Measurements from ENCODE around the gene NCKAP5L.
A peak's percentile ranks its signal among the peaks of the same experiment; 100 is the strongest.

NCKAP5L gene

DNA sequence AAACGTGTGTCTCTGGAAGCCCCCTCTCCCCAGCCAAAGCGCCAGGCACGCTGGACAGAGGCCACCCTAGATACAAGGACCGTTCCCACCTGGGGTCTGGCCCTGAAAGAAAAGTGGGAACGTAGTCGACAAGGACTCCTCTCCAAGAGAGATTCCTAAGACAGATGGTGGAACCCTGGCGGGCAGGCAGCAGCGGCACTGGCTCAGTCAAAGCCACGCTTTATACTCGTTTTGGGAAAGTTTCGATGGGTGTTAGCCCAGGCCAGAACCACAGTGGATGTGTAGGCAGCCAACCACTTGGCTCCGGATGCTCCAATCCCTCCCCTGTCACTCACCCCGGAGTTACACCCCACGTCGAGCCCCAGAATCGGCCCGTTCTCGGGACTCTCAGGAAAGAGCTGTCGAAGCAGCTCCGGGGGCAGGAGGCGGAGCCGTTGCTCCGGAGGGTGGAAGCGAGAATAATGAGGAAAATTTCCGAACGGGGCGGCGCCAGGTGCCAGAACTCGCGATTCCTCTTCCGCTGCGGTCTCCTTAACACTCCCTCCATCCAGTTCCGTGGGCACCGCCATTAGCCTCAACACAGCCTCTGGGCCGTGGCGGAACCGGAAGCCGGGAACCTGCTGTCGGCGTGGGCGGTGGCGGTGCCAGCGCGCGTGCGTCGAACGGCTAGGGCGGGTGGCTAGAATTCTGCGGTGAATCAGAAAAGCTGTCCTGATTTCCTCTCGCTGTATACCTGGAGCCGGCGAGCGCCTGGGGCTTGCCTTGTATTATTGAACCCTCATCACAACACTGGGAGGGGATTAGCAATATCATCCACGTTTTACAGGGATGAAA, 14.5 kb upstream of the NCKAP5L start, which contains the start of gene BCDIN3D:
Gene BCDIN3D, minus strand, starts transcription at position 588 of the 834 bp plus-strand sequence. Its CDS starts 19 bp downstream, at position 569.
- TF ChIP-seq, protein P1, sequence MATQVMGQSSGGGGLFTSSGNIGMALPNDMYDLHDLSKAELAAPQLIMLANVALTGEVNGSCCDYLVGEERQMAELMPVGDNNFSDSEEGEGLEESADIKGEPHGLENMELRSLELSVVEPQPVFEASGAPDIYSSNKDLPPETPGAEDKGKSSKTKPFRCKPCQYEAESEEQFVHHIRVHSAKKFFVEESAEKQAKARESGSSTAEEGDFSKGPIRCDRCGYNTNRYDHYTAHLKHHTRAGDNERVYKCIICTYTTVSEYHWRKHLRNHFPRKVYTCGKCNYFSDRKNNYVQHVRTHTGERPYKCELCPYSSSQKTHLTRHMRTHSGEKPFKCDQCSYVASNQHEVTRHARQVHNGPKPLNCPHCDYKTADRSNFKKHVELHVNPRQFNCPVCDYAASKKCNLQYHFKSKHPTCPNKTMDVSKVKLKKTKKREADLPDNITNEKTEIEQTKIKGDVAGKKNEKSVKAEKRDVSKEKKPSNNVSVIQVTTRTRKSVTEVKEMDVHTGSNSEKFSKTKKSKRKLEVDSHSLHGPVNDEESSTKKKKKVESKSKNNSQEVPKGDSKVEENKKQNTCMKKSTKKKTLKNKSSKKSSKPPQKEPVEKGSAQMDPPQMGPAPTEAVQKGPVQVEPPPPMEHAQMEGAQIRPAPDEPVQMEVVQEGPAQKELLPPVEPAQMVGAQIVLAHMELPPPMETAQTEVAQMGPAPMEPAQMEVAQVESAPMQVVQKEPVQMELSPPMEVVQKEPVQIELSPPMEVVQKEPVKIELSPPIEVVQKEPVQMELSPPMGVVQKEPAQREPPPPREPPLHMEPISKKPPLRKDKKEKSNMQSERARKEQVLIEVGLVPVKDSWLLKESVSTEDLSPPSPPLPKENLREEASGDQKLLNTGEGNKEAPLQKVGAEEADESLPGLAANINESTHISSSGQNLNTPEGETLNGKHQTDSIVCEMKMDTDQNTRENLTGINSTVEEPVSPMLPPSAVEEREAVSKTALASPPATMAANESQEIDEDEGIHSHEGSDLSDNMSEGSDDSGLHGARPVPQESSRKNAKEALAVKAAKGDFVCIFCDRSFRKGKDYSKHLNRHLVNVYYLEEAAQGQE (IDR thresholded peaks at IDR 0.05; ENCODE audit: insufficient read depth in 1 of 2, low read depth in 2 of 2, low read length in 2 of 2), result peak in 1 of 2 experiments; percentile 71; a peak in 2 of 4 replicates
- peak; percentile 84 for TF ChIP-seq TAF1 (IDR thresholded peaks at IDR 0.05; ENCODE audit: borderline replicate concordance, insufficient read depth, low read length)
- TF ChIP-seq SIN3A (IDR thresholded peaks at IDR 0.05; ENCODE audit: borderline replicate concordance, insufficient read depth, low read length), result peak; percentile 57; the same call in 1 of the 2 replicates
- TF ChIP-seq FOXP2 (optimal IDR thresholded peaks at IDR 0.05; ENCODE audit: borderline replicate concordance, extremely low read depth, extremely low read length, insufficient read depth), result peak; percentile 48
- TF ChIP-seq POLR2AphosphoS5 (IDR thresholded peaks at IDR 0.05; ENCODE audit: low read depth, low read length), result peak; percentile 93

DNA sequence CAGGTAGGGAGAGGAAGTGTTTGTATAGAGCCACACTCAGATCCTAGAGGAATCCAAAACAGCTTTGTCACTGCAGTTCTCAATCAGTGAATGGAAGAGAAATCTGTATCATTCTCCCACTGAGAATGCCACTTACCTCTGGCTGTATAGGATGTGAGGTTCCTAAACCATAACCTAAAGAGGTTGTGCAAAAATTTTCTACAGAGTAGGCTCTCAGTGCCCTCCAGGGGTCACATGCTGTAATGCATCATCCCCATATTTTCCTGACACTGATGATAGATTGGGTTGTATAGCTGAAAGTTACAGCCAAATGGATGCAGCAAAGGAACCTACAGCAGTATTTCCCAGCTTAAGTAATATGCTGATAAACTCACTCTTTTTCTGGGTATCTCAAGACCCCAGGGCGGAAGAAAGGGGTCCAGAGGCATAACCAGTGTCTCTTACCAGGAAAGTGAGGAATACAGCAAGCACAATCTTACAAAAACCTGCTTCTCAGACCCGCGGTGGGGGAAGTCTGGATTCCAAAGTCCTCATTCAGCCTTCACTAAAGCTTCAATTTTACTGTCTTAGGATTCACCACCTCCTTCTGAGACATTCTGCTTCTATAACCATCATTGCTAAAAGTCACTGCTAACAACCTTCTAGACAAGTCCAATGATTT, 10.9 kb upstream of the NCKAP5L start:
- TF ChIP-seq SIN3A (IDR thresholded peaks at IDR 0.05; ENCODE audit: borderline replicate concordance, insufficient read depth, low read length) (no peak), POLR2AphosphoS5 (IDR thresholded peaks at IDR 0.05; ENCODE audit: low read depth, low read length) (no peak), FOXP2 (optimal IDR thresholded peaks at IDR 0.05; ENCODE audit: borderline replicate concordance, extremely low read depth, extremely low read length, insufficient read depth) (no peak), TAF1 (IDR thresholded peaks at IDR 0.05; ENCODE audit: borderline replicate concordance, insufficient read depth, low read length) (no peak)
- TF ChIP-seq, protein P1 (IDR thresholded peaks at IDR 0.05; ENCODE audit: insufficient read depth in 1 of 2, low read depth in 2 of 2, low read length in 2 of 2), result no peak

DNA sequence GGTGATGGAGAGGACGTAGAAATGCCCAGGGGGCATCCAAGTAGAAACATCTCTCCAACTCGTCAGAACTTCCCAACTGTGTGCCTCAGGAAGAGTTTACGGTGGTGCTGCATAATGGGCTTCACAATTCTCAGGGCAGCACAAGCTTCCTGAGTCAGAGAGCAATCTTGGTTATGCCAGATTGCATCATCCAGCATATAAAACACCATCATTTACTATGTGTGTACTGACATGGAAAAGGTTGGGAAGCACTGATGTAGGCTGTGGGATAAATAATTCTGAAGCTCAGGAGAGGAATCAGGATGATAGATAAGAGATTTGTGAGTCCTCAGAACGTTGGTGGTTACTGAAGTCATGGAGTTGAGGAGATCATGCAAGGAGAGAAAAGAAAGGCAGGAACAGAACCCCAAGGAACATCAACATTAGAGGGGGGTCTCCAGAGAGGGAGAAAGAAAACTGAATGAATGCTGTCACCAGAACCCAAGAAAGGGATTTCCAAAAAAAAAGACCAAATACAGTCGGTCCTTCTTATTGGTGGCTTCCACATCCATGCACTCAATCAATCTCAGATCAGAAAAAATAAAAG, 4.7 kb upstream of the NCKAP5L start:
- TF ChIP-seq SIN3A (IDR thresholded peaks at IDR 0.05; ENCODE audit: borderline replicate concordance, insufficient read depth, low read length), result no peak
- no peak for TF ChIP-seq FOXP2 (optimal IDR thresholded peaks at IDR 0.05; ENCODE audit: borderline replicate concordance, extremely low read depth, extremely low read length, insufficient read depth)
- no peak for TF ChIP-seq POLR2AphosphoS5 (IDR thresholded peaks at IDR 0.05; ENCODE audit: low read depth, low read length)
- TF ChIP-seq, protein P1 (IDR thresholded peaks at IDR 0.05; ENCODE audit: insufficient read depth in 1 of 2, low read depth in 2 of 2, low read length in 2 of 2), result no peak
- TF ChIP-seq TAF1 (IDR thresholded peaks at IDR 0.05; ENCODE audit: borderline replicate concordance, insufficient read depth, low read length), result no peak

DNA sequence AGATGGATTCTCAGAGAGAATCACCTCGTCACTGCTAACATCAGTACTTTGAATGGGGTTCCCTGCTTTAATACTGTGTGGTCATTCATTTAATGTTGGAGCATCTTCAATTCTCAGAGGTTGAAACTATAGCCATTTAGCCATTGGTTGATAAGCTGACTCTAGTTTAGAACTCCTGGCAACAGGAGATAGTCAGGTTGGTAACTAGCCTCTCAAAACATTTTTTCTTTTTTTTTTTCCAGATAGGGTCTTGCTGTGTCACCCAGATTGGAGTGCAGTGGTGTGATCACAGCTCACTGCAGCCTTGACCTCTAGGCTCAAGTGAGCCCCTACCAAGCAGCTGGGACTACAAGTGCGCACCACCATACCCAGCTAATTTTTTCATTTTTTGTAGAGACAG, 3.5 kb upstream of the NCKAP5L start:
- TF ChIP-seq, protein P1 (IDR thresholded peaks at IDR 0.05; ENCODE audit: insufficient read depth in 1 of 2, low read depth in 2 of 2, low read length in 2 of 2), result no peak
- TF ChIP-seq SIN3A (IDR thresholded peaks at IDR 0.05; ENCODE audit: borderline replicate concordance, insufficient read depth, low read length) (no peak), TAF1 (IDR thresholded peaks at IDR 0.05; ENCODE audit: borderline replicate concordance, insufficient read depth, low read length) (no peak), FOXP2 (optimal IDR thresholded peaks at IDR 0.05; ENCODE audit: borderline replicate concordance, extremely low read depth, extremely low read length, insufficient read depth) (no peak), POLR2AphosphoS5 (IDR thresholded peaks at IDR 0.05; ENCODE audit: low read depth, low read length) (no peak)
